Renal cortical epithelial cell (primary cell): ENCODE results near the gene WFDC6. TPM values are rescaled to one million over a fixed set of nuclear protein-coding genes. Genes with fewer than 3 reads are reported as not detected.
A peak's percentile ranks its signal among the peaks of the same experiment; 100 is the strongest.
"Not testable (repeated sequence)": the region's sequence is repeated elsewhere in the genome, so short reads cannot be mapped to it uniquely, and the experiment has no call there.

Experiments used
- DNase-seq: peaks from one replicate; pipeline ENCODE4 v3.0.0-alpha.2; 2011; ENCODE audit warnings: low read depth
- total RNA-seq: library from RNA; depleted of rRNA; stranded (reverse); fragments of >200 nt; gene quantifications from 2 replicates; pipeline ENCODE4 v1.2.3, GENCODE V29; 2014

WFDC6 gene
- total RNA-seq = not detected in 2 replicates

DNA sequence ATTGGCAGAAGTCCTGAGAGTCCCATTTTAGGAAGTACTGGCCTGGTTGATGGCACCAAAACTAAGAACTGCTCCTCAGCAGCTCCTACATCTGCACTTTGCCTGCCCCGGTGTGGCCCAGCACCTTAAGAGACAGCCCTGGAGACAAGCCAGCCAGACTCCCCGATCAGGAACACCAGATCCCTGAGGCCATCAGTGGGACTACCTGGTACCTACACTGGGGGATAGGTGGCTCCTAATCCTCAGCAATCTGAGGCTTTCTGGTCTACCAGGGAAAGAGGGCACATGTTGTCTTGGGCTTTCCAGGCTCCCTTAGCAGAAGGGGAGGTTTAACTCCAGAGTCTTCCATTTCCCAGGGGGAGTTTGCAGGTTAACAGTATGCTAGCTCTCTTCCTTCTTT, at the start of gene WFDC6:
TSS of gene WFDC6 (minus strand) at position 101 of the 400 bp plus-strand sequence. CDS start at position 26, 75 bp downstream.
- DNase-seq = no peak

DNA sequence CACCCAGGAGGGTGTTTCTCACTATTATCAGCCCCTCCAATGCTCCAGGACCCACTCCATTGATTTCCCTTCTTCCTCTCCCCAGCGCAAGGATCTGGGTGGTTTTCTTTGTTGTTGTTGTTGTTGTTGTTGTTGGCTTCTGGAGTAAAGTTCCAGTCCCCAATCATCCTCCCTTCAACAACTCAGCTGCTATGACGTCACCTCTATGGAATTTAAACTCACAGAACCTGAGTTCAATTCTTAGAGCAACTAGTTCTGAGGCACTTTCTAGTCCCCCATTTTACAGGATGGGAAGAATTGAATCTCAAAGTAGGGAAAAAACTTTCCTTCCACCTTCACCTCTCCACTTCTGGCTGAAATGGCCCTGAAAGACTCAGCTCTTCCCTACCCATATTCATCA, 49.5 kb upstream of the WFDC6 start:
- no peak for DNase-seq

DNA sequence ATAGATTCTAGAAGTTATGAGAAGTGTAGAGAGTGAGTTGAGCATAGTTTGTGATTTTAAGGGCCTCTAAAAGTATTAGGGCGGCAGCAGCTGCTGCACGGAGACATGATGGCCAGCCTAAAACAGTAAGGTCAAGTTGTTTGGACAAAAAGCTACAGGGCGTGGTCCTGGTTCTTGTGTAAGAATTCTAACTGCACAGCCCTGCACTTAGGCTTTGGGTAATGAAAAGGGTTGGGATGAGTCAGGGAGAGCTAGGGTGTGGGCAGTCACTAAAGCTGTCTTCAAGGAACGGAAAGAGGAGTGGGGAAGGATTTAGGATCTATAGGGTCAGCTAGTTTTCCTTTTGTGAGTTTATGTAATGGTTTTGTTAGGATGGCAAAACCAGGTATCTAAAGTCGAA, 46.7 kb upstream of the WFDC6 start:
- DNase-seq = not testable (repeated sequence)

DNA sequence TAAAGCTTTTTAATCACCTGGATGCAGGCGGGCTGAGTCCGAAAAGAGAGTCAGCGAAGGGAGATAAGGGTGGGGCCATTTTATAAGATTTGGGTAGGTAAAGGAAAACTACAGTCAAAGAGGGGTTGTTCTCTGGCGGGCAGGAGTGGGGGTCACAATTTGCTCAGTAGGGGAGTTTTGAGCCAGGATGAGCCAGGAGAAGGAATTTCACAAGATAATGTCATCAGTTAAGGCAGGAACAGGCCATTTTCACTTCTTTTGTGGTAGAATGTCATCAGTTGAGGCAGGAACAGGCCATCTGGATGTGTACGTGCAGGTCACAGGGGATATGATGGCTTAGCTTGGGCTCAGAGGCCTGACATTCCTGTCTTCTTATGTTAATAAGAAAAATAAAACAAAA, 45.0 kb upstream of the WFDC6 start:
- DNase-seq = not testable (repeated sequence)

DNA sequence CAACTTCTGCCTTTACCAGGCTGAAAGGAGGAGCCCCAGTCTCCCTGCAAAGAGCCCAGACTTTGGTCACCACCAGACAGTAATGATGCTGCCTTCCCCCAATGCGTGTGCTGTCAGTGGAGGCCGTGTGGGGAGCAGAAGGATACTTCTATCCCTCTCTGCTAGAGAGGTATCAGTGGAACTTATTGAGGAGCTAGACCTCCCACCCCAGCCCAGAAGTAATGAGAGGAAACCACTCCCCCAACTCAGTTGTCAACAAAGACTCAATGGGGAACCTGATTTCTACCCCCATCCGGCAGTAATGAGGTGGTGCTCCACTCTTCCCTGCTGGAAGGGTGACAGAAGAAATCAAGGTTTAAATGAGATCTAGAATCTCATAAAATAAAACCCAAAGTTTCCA, 44.2 kb upstream of the WFDC6 start:
- no peak for DNase-seq

DNA sequence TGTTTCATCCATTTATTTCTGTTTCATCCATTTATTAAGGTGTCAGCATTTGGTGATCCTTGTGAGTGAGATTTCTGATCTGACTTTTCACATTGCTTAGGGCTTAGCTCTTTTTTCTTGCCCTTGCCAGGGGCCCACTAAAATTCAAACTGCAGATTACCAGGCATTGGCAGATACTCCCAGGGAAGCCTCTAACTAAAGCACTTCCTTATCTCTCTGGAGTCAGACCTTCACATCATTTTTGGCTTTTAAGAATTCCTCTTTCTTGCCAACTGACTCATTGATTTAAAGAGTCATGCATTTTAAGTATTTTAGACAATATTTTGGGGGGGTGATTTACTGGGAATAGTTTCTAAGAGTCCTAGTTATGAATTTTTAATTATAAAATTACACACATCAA, 42.4 kb upstream of the WFDC6 start:
- no peak for DNase-seq

DNA sequence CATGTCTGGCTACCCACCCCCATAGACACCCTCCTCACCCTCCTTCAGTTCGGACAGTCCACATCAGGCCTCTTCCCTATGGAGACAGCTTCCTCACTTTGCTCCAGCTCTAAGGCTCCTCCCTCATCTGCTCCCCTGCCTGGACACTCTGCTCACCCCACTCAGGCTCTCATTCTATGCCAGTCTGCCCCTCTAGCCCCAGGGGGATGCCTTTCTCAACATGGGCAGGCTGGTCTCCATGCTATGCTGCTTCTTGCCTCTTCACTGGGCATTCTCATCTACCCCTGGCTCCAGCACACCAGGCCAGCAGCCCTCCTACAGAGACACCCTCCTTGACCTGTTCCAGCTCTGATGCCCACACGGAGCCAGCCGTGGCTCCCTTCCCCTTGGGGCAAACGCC, 39.9 kb upstream of the WFDC6 start, which contains the start of gene WFDC8:
TSS of gene WFDC8 (minus strand) at position 101 of the 400 bp plus-strand sequence. CDS start at position 64, 37 bp downstream.
- no peak for DNase-seq

DNA sequence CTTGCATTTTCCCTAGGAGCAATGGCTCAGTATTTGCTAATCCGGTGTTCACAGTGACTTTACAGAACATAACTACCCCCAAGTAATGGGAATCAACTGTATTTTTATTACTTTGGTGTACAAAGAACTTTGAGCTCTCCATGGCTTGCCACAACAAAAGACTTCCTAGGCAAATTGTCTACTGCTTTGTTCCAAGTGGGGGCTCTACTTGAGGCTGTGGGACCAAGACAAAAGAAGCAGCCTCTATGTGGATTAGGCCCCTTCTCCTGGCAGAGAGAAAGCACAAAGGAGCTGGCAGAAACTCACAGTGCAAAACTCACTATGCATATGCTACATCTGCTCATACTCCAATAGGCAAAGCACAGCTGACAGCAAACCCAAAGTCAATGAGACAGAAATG, 38.9 kb upstream of the WFDC6 start:
- no peak for DNase-seq

DNA sequence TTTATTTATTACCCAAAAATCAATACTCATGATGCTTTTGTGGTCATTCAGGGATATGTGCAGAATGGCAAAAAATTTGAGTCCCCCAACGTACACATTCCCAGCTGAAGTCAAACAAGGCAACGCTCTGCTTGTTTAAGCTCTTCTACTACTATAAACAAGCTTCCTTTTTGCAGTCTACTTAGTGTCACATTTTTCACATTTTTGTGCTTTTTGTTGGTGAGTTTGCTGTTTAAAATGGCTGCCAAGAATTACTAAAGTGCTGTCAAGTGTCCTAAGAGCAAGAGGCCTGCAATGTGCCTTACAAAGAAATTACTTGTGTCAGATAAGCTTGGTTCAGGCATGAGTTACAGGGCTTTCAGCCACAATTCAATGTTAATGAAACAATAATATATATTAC, 37.7 kb upstream of the WFDC6 start:
- DNase-seq = peak; percentile 4

DNA sequence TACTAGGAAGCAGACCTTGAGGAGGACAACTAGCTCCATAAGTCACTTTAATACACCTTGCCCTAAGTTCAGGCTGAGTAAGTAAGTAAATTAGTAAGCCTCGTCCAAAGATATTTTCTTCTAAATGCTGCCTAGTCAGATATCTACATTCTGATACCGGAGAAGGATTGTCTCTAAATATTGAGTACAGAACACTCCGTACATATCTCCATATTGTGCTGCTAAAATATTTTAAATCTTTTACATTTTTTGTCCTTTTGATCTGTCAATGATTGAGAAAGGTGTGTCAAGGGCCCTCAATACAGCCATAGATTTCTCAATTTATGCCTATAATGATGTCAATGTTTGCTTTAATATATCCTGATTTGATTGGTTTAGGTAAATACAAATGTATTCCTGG, 36.6 kb upstream of the WFDC6 start:
- no peak for DNase-seq

DNA sequence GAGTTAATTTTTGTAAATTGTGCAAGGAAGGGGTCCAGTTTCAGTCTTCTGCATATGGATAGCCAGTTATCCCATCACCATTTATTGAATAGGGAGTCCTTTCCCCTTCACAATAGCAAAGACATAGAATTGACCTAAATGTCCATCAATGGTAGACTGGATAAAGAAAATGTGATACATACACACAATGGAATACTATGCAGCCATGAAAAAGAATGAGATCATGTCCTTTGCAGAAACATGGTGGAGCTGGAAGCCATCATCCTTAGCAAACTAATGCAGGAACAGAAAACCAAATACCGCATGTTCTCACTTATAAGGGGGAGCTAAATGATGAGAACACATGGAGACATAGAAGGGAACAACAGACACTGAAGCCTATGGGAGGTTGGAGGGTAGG, 30.4 kb upstream of the WFDC6 start:
- not testable (repeated sequence) for DNase-seq

DNA sequence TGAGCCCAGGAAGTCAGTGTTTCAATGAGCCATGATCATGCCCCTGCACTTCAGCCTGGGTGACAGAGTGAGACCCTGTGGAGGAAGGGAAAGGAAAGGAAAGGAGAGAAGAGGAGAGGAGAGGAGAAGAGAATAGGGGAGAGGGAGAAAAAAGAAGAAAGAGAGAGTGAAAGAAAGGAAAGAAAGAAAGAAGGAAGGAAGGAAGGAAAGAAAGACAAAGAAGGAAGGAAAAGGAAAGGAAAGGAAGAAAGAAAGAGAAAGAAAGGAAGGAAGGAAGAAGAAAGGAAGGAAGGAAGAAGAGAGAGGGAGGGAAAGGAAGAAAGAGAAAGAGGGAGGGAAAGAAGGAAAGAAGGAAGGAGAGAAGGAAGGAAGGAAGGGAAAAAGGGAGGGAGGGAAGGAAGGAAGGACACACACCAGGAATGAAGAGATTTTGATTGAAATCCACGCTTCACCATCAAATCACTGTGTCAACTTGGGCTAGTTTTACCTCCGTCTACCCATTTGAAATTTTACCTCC, 25.5 kb upstream of the WFDC6 start:
- no peak for DNase-seq

DNA sequence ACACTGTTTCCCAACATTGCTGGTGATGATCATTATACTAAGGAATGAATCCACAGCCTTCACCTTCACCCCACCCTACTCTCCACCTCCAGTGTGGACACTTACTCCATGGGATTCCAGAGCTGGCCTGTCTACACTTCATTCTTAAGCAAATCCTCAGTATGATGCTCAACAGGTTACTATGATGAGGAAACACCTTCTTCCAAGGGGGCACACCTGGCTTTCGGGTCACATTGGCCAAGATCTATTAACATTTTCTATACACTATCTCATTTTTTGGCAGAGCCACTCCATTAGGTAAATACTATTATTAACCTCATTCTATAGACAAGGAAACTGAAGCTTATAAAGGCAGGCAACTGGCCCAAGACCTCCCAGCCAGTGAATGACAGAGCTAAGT, 15.9 kb upstream of the WFDC6 start:
- no peak for DNase-seq

DNA sequence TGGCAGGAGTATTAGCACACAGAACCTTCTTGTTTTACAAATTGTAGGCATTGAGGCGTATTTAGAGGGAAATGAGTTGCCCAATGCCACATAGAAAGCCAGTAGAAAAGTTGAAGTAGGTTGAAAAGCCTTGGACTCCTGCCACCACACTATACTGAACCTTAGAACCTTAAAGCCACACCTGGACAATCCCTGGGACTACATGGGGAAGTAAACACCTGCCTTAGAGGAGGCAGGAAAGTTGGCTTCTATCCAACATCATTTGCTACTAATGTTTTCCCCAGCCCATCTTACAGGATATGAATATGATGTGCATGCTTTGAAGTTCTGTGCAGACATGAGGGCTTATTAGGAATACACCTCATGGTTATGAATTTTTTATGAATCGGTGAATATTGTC, 13.2 kb upstream of the WFDC6 start:
- DNase-seq = no peak

DNA sequence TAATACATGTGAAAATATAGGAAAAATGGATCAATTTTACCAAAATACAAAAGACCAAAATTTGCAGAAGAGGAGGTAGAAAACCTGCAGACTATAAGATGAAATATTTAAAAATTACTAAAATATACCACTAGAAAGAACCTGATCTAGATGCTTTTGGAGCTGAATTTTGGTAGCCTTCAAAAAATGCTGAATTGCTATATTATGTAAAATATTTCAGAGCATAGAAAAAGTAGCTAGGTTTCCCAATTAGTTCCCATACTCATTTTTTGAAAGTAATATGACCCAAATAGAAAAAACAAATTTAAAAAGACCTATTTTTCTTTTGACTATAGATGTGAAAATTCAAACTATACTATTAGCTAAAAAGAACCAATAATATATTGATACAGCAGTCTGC, 11.5 kb upstream of the WFDC6 start:
- DNase-seq = no peak

DNA sequence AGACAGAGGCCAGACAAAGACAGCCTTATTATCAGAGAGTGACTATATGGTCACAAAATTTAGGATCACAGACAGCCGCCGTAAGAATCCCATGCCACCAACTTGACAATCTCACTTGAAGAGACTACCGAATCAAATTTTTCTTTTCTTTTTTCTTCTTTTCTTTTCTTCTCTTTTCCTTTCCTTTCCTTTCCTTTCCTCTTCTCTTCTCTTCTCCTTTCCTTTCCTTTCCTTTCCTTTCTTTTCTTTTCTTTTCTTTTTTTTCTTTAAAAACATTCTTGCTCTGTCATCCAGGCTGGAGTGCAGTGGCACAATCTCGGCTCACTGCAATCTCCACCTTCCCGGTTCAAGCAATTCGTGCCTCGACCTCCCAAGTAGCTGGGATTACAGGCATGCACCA, 9.1 kb upstream of the WFDC6 start:
- no peak for DNase-seq

DNA sequence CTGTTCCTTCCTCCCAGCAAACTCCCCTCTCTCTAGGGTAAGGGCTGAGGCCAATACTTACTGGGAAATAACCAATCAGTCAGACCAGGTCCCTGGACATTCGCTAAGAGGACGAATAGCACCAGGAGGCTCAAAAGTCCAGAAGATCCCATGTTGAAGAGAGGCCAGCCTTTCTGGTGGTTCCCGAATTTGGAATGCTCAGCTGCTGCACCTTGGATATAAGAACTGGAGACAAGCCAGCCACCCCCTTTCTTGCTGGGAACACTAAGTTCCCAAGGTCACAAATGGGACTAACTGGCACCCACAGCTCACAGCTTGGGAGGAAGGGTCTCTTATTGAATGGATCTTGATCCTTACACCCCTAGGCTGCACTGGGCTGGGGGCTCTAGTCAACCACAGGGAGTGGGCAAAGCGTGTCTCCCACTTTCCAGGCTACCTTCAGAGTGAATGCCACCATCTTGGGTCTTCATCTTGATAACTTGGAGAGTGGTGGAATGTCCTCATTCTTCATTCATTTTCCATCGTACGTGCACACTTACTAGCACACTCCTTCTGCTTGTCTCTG, 8.0 kb upstream of the WFDC6 start, which contains the start of gene EPPIN:
TSS of gene EPPIN (minus strand) at position 196 of the 565 bp plus-strand sequence. CDS start at position 152, 44 bp downstream.
- no peak for DNase-seq

DNA sequence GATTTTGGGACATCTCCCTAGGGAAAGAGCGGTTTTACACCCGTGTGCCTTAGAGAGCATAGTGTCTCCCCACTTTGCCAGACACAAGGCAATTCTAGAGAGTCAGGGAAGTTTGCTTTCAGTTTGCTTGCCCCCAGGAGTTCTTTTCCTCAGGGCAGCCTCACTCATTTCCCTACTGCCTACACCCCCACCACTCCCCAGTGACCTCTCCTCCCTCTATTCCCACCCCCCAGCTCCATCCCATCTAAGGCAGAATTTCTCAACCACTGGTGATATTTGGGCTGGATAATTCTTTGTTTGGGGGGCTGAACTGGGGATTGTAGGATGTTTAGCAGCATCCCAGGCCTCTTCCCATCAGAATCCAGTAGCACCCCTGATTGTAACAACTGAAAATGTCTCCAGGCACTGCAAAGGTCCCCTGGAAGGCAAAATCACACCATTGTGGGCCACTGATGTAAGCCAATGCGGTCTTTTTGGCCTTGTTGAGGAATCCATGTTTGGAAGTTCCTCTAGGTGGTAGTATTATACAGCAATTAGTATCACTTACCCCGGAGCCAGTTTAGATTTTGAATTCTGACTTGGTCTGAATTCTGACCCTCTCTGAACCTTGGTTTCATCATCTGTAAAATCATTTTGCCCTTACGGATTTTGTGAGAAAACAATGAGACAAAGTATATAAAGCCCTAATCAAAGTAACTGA, 6.6 kb upstream of the WFDC6 start:
- peak; percentile 30 for DNase-seq

DNA sequence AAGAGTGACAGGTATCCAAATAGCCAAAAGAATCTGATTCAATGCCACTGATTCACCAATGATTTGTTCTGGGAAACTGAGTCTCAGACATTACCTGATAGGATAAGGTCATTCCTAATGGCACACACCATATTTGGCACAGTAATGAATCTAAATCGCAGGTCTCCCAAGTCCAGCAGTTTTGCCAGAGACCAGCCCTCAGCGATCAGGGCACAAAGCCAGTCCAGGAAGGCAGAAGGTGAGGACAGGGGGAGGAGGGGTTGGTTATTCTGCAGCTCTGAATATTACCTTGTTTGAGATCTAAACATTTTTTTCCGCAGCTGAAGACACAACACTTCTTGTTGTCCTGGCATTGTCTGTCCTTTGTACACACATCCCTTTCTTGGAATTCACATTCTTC, 6.1 kb upstream of the WFDC6 start:
- no peak for DNase-seq

DNA sequence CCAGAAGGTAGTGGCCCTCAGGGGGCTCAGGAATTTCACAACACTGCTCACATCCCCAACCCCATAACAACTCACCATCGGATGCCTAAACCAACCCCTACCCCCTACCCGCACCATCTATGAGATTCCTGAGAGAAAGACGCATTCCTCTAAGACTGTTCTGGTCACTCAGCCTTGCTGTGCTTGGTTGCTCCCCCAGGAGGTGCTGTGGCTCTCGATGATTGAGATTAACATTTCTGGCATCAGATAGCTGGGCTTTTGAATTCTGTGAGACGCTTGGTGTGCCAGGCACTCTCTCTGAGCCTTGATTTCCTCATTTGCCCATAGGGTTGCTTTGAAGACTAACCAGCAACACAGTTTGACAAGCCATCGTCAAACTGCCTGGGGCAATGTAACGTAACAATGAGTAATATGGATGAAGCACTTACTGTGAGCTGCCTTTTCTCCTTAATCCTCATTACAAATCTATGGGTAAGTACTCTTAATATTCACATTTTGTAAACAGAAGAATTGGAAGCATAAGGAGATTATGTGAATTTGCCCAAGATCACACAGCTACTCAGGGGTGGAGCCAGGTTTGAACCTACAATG, 978 bp downstream of the WFDC6 start:
- DNase-seq = no peak

DNA sequence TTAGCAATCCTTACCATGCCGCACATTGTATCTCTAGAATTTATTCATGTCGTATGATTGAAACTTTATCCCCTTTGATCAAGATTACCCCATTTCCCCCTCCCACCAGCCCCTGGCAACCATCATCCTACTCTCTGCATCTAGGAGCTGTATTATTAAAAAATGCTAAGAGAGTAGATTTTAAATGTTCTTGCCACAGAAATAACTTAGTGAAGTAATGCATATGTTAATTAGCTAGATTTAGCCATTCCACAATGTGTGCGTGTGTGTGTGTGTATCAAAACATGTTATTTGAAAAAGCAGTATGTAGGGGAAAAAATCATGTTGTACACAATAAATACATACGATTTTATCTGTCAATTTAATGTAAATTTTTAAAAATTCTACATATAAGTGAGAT, 12.0 kb downstream of the WFDC6 start:
- DNase-seq = no peak

DNA sequence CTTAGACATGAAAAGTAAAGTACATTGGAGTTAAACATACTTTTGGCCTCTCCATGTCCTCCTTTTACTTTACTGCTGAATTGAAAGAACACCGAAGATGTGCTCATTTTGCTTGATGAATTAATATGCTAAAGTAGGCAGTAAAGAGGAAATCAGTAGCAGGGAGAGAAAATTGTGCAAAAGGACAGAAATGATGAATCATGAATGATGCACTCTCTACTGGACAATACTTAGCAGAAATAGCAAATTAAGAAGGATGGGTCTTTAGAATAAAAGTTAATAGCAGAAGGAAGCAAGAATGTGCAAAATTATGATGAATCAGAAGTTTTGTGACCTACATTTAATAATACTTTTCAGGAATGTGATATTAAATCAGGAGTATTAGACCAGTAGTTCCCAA, 15.5 kb downstream of the WFDC6 start:
- DNase-seq = no peak

DNA sequence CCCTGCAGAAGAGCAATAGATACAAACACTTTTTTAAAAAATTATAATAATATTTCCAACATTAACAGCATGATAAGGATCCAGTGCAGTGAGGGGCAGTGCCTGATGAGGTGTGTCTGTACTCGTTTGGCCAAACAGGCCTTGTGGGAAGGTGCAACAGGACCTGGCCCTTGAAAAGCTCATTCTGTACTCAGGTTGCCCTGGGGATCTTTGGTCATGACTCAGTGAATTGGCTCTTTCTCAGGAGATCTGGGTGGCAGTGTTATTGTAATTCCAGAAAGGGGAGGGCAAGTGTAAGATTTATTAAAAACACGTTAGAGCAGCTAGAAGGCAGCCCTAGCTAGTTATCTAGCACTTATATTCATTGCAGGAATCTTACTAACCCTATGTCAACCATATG, 21.0 kb downstream of the WFDC6 start:
- DNase-seq = peak; percentile 85
